GM06990 (cell line): ENCODE measurements around the gene ADCY10.
"Not testable (repeated sequence)": the region's sequence is repeated elsewhere in the genome, so short reads cannot be mapped to it uniquely, and the experiment has no call there.

Experiments used
- DNase-seq: peaks from one replicate; pipeline ENCODE4 v3.0.0-alpha.2; 2011; ENCODE audit not compliant: insufficient read length; ENCODE audit errors: extremely low read depth
- H3K27me3 ChIP-seq: replicated peaks from 2 replicates; pipeline ENCODE4 v1.6.0; 2011; ENCODE audit warnings: low read length; ENCODE audit not compliant: control insufficient read depth, insufficient read depth
- H3K36me3 ChIP-seq: 2 replicates; pipeline ENCODE4 v1.5.1; 2011; ENCODE audit warnings: low read length; ENCODE audit not compliant: control insufficient read depth, insufficient read depth
- H3K4me3 ChIP-seq: replicated peaks from 2 replicates; pipeline ENCODE4 v1.5.1; 2011; ENCODE audit warnings: low read depth, mild to moderate bottlenecking, control low read depth, low read length
- CTCF ChIP-seq: IDR thresholded peaks from 2 replicates; pipeline ENCODE4 v1.5.1; 2011; ENCODE audit warnings: low read length, control low read depth, mild to moderate bottlenecking, inconsistent platforms; ENCODE audit not compliant: insufficient read depth, poor library complexity, severe bottlenecking

ADCY10 gene

GRCh38 chr1:167833904-167834303 lies 80.0 kb downstream of the ADCY10 start:
- no peak for TF ChIP-seq CTCF
- Histone ChIP-seq H3K27me3 (no peaks in the 10 kb centered on the region), H3K36me3 (no peaks in the 10 kb centered on the region), H3K4me3 (no peak overlapping the region)
- DNase-seq: no peak

GRCh38 chr1:167832693-167833092 lies 81.2 kb downstream of the ADCY10 start:
- DNase-seq: no peak
- Histone ChIP-seq H3K36me3 (no peaks in the 10 kb centered on the region), H3K27me3 (no peaks in the 10 kb centered on the region), H3K4me3 (no peak overlapping the region)
- TF ChIP-seq CTCF: no peak

GRCh38 chr1:167830668-167831067 lies 83.3 kb downstream of the ADCY10 start:
- H3K4me3 ChIP-seq, DNase-seq, H3K27me3 ChIP-seq, H3K36me3 ChIP-seq: not testable (repeated sequence)

- no peak for TF ChIP-seq CTCF
- no peaks in the 10 kb centered on the region for H3K36me3 ChIP-seq
- DNase-seq: no peak
- no peak overlapping the region for H3K4me3 ChIP-seq
- no peaks in the 10 kb centered on the region for H3K27me3 ChIP-seq
Observed at GRCh38 chr1:167829868-167830267, 84.1 kb downstream of the ADCY10 start.

- H3K36me3 ChIP-seq: no peaks in the 10 kb centered on the region
- no peaks in the 10 kb centered on the region for H3K27me3 ChIP-seq
- TF ChIP-seq CTCF: no peak
- no peak for DNase-seq
- no peak overlapping the region for H3K4me3 ChIP-seq
Observed at GRCh38 chr1:167826127-167826526, 87.8 kb downstream of the ADCY10 start.

GRCh38 chr1:167825419-167826079 lies 88.4 kb downstream of the ADCY10 start:
- no peaks in the 10 kb centered on the region for H3K27me3 ChIP-seq
- TF ChIP-seq CTCF: no peak
- no peak overlapping the region for H3K4me3 ChIP-seq
- no peaks in the 10 kb centered on the region for H3K36me3 ChIP-seq
- DNase-seq: no peak
